ENCODE results near the gene LYSMD2. TPM values are rescaled to one million over a fixed set of nuclear protein-coding genes. Genes with fewer than 3 reads are reported as not detected.

The LYSMD2 gene
- polyA plus RNA-seq, 1 donor from 2014 or later: 8.3 TPM

DNA sequence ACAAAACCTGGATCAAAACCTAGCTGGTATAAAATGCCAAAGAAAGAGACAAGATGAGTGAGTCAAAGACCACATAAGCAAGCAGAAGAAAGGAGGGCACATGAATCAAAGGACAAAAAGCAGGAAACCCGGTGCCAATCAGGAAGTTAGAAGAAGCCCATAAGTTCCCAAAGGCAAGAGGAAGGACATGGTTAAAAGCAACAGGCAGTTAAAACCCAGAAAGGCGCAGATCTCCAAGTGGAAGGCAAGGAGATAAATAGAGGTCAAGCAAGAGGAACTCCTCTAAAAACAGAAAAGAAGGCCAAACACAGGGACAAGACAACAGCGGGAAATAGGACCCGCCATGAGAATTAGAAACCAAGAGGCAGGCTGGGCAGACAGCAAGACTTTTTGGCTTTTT is 18.3 kb upstream of the LYSMD2 start:
- H3K27me3 ChIP-seq (ENCODE audit: insufficient read depth, low read depth, low read length): peaks cover 5% of the 10 kb centered on the region
- H3K9ac ChIP-seq (ENCODE audit: low read length): no peak overlapping the region
- peaks cover 31% of the 10 kb centered on the region for H3K79me2 ChIP-seq (replicated peaks; ENCODE audit: insufficient read depth, low read length)
- H3K9me2 ChIP-seq (ENCODE audit: insufficient read depth, low read length): no peaks in the 10 kb centered on the region
- TF ChIP-seq, protein P1, sequence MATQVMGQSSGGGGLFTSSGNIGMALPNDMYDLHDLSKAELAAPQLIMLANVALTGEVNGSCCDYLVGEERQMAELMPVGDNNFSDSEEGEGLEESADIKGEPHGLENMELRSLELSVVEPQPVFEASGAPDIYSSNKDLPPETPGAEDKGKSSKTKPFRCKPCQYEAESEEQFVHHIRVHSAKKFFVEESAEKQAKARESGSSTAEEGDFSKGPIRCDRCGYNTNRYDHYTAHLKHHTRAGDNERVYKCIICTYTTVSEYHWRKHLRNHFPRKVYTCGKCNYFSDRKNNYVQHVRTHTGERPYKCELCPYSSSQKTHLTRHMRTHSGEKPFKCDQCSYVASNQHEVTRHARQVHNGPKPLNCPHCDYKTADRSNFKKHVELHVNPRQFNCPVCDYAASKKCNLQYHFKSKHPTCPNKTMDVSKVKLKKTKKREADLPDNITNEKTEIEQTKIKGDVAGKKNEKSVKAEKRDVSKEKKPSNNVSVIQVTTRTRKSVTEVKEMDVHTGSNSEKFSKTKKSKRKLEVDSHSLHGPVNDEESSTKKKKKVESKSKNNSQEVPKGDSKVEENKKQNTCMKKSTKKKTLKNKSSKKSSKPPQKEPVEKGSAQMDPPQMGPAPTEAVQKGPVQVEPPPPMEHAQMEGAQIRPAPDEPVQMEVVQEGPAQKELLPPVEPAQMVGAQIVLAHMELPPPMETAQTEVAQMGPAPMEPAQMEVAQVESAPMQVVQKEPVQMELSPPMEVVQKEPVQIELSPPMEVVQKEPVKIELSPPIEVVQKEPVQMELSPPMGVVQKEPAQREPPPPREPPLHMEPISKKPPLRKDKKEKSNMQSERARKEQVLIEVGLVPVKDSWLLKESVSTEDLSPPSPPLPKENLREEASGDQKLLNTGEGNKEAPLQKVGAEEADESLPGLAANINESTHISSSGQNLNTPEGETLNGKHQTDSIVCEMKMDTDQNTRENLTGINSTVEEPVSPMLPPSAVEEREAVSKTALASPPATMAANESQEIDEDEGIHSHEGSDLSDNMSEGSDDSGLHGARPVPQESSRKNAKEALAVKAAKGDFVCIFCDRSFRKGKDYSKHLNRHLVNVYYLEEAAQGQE (IDR thresholded peaks at IDR 0.05; ENCODE audit: borderline replicate concordance): no peak
- TF ChIP-seq TAF1 (IDR thresholded peaks at IDR 0.05; ENCODE audit: low read depth): no peak
- no peak for TF ChIP-seq EZH2 (IDR thresholded peaks at IDR 0.05; ENCODE audit: borderline replicate concordance, insufficient read depth, low read length, poor library complexity, severe bottlenecking)
- TF ChIP-seq MXI1 (conservative IDR thresholded peaks at IDR 0.05; ENCODE audit: poor library complexity, severe bottlenecking): no peak
- no peak for TF ChIP-seq POLR2AphosphoS5 (IDR thresholded peaks at IDR 0.05)
- TF ChIP-seq, protein P2, sequence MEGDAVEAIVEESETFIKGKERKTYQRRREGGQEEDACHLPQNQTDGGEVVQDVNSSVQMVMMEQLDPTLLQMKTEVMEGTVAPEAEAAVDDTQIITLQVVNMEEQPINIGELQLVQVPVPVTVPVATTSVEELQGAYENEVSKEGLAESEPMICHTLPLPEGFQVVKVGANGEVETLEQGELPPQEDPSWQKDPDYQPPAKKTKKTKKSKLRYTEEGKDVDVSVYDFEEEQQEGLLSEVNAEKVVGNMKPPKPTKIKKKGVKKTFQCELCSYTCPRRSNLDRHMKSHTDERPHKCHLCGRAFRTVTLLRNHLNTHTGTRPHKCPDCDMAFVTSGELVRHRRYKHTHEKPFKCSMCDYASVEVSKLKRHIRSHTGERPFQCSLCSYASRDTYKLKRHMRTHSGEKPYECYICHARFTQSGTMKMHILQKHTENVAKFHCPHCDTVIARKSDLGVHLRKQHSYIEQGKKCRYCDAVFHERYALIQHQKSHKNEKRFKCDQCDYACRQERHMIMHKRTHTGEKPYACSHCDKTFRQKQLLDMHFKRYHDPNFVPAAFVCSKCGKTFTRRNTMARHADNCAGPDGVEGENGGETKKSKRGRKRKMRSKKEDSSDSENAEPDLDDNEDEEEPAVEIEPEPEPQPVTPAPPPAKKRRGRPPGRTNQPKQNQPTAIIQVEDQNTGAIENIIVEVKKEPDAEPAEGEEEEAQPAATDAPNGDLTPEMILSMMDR (IDR thresholded peaks at IDR 0.05; ENCODE audit: poor library complexity, severe bottlenecking): no peak
- TF ChIP-seq SMC3 (conservative IDR thresholded peaks at IDR 0.05; ENCODE audit: poor library complexity): no peak
- no peak for TF ChIP-seq RAD21 (conservative IDR thresholded peaks at IDR 0.05)
- TF ChIP-seq EP300 (conservative IDR thresholded peaks at IDR 0.05; ENCODE audit: poor library complexity, severe bottlenecking): no peak
- H3K27ac ChIP-seq (ENCODE audit: low read length): no peak overlapping the region
- no peak overlapping the region for H3K4me2 ChIP-seq (ENCODE audit: low read length)
- no peaks in the 10 kb centered on the region for H3K9me3 ChIP-seq (ENCODE audit: low read length)
- H3F3A ChIP-seq (ENCODE audit: insufficient read depth, low read length, poor library complexity, severe bottlenecking): no peaks in the 10 kb centered on the region
- H3K36me3 ChIP-seq (ENCODE audit: insufficient read depth, low read length): peaks cover 3% of the 10 kb centered on the region
- no peak overlapping the region for H3K4me3 ChIP-seq (ENCODE audit: low read length)
- no peak overlapping the region for H2AFZ ChIP-seq (ENCODE audit: low read depth, low read length)
- H4K20me1 ChIP-seq (ENCODE audit: insufficient read depth): no peaks in the 10 kb centered on the region

DNA sequence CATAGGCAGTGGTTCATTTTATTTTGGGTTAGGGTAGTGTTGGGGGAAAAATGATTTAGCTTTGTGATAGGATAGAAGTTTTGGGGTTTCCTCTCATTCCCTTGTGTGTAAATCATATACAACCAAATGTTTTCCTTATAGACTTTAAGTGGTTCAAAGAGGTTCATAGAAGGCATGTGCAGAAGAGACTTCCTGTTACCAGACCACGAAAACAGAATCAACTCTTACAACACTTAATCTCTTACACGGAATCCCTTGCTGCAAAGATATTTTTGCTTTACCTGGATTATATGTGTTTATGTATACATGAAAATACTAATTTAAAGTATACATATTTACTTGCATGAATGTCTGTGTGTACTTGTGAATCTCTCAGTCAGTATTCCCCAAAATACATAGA is 16.8 kb upstream of the LYSMD2 start:
- no peaks in the 10 kb centered on the region for H3K9me3 ChIP-seq (ENCODE audit: low read length)
- TF ChIP-seq EZH2 (IDR thresholded peaks at IDR 0.05; ENCODE audit: borderline replicate concordance, insufficient read depth, low read length, poor library complexity, severe bottlenecking) (no peak), POLR2AphosphoS5 (IDR thresholded peaks at IDR 0.05) (no peak), SMC3 (conservative IDR thresholded peaks at IDR 0.05; ENCODE audit: poor library complexity) (no peak), RAD21 (conservative IDR thresholded peaks at IDR 0.05) (no peak), MXI1 (conservative IDR thresholded peaks at IDR 0.05; ENCODE audit: poor library complexity, severe bottlenecking) (no peak), EP300 (conservative IDR thresholded peaks at IDR 0.05; ENCODE audit: poor library complexity, severe bottlenecking) (no peak), TAF1 (IDR thresholded peaks at IDR 0.05; ENCODE audit: low read depth) (no peak)
- TF ChIP-seq, protein P1 (IDR thresholded peaks at IDR 0.05; ENCODE audit: borderline replicate concordance): no peak
- TF ChIP-seq, protein P2 (IDR thresholded peaks at IDR 0.05; ENCODE audit: poor library complexity, severe bottlenecking): no peak
- H3K9me2 ChIP-seq (ENCODE audit: insufficient read depth, low read length): no peaks in the 10 kb centered on the region
- no peak overlapping the region for H3K27ac ChIP-seq (ENCODE audit: low read length)
- H3K9ac ChIP-seq (ENCODE audit: low read length): no peak overlapping the region
- peaks cover 3% of the 10 kb centered on the region for H3K36me3 ChIP-seq (ENCODE audit: insufficient read depth, low read length)
- H3K27me3 ChIP-seq (ENCODE audit: insufficient read depth, low read depth, low read length): peaks cover 20% of the 10 kb centered on the region
- H3K79me2 ChIP-seq (replicated peaks; ENCODE audit: insufficient read depth, low read length): peaks cover 31% of the 10 kb centered on the region
- no peak overlapping the region for H3K4me2 ChIP-seq (ENCODE audit: low read length)
- no peaks in the 10 kb centered on the region for H4K20me1 ChIP-seq (ENCODE audit: insufficient read depth)
- H3K4me3 ChIP-seq (ENCODE audit: low read length): no peak overlapping the region
- no peak overlapping the region for H2AFZ ChIP-seq (ENCODE audit: low read depth, low read length)
- H3F3A ChIP-seq (ENCODE audit: insufficient read depth, low read length, poor library complexity, severe bottlenecking): no peaks in the 10 kb centered on the region
